HG03432 (cell line): ENCODE data around the gene SZT2.

Source experiments
- ATAC-seq: cut with Tn5 transposase; IDR thresholded peaks from one replicate; pipeline ENCODE4 v1.9.1; 2021; ENCODE audit warnings: mild to moderate bottlenecking, moderate library complexity; ENCODE audit not compliant: unreplicated experiment

SZT2 gene

GRCh38 chr1:43421976-43422750, 32.5 kb downstream of the SZT2 start:
- no peak for ATAC-seq

- no peak for ATAC-seq
Measured at GRCh38 chr1:43422995-43423671, 33.4 kb downstream of the SZT2 start.

- no peak for ATAC-seq
Measured at GRCh38 chr1:43423672-43424550, 34.2 kb downstream of the SZT2 start.

- ATAC-seq = no peak
Measured at GRCh38 chr1:43425045-43425444, 35.3 kb downstream of the SZT2 start.

- ATAC-seq = no peak
Measured at GRCh38 chr1:43426221-43426620, 36.5 kb downstream of the SZT2 start.

- no peak for ATAC-seq
Measured at GRCh38 chr1:43427524-43427923, 37.8 kb downstream of the SZT2 start.

- no peak for ATAC-seq
Measured at GRCh38 chr1:43427941-43428340, 38.2 kb downstream of the SZT2 start.

GRCh38 chr1:43430831-43431230, 41.1 kb downstream of the SZT2 start:
- ATAC-seq = no peak

- no peak for ATAC-seq
Measured at GRCh38 chr1:43431676-43432075, 42.0 kb downstream of the SZT2 start.

GRCh38 chr1:43432171-43432860, 42.6 kb downstream of the SZT2 start:
- ATAC-seq = no peak

GRCh38 chr1:43432907-43433306, 43.2 kb downstream of the SZT2 start:
- ATAC-seq = no peak

- no peak for ATAC-seq
Measured at GRCh38 chr1:43434256-43434655, 44.6 kb downstream of the SZT2 start.

- no peak for ATAC-seq
Measured at GRCh38 chr1:43435146-43436145, 45.7 kb downstream of the SZT2 start.

- no peak for ATAC-seq
Measured at GRCh38 chr1:43436371-43436770, 46.7 kb downstream of the SZT2 start.

GRCh38 chr1:43437031-43437973, 47.6 kb downstream of the SZT2 start:
- ATAC-seq = no peak

GRCh38 chr1:43438006-43438405, 48.3 kb downstream of the SZT2 start:
- ATAC-seq = no peak

GRCh38 chr1:43438576-43438952, 48.9 kb downstream of the SZT2 start:
- no peak for ATAC-seq

- no peak for ATAC-seq
Measured at GRCh38 chr1:43438953-43439581, 49.4 kb downstream of the SZT2 start.
